Nephron progenitor cell (in vitro differentiated cells): Measurements from ENCODE around the gene UNK.
"Not testable (repeated sequence)": the region's sequence is repeated elsewhere in the genome, so short reads cannot be mapped to it uniquely, and the experiment has no call there.

Experiments
- DNase-seq: peaks from one replicate; pipeline ENCODE4 v3.0.0; 2021
- H3K27ac Mint-ChIP-seq: 2 replicates; pipeline ENCODE4 v1.8.0; 2021; ENCODE audit warnings: mild to moderate bottlenecking, moderate library complexity, mixed read lengths
- H3K27me3 Mint-ChIP-seq: 2 replicates; pipeline ENCODE4 v1.8.0; 2021; ENCODE audit warnings: mild to moderate bottlenecking, low read depth, mixed read lengths; ENCODE audit not compliant: poor library complexity
- H3K36me3 Mint-ChIP-seq: 2 replicates; pipeline ENCODE4 v1.8.0; 2021; ENCODE audit warnings: low read depth, mixed read lengths
- H3K4me1 Mint-ChIP-seq: 2 replicates; pipeline ENCODE4 v1.8.0; 2021; ENCODE audit warnings: mixed read lengths
- H3K4me3 Mint-ChIP-seq: 2 replicates; pipeline ENCODE4 v1.8.0; 2021; ENCODE audit warnings: mild to moderate bottlenecking, moderate library complexity, mixed read lengths
- H3K9me3 Mint-ChIP-seq: 2 replicates; pipeline ENCODE4 v1.8.0; 2021; ENCODE audit warnings: mild to moderate bottlenecking, moderate library complexity, mixed read lengths
- CTCF ChIP-seq: fragments of 200-600 bp; sonication (generic); IDR thresholded peaks from 2 replicates; pipeline ENCODE4 v1.5.0; 2021; ENCODE audit warnings: antibody characterized with exemption

Gene UNK

GRCh38 chr17:75774991-75775668 is 9.5 kb upstream of the UNK start:
- TF ChIP-seq CTCF = no peak
- Mint-ChIP-seq H3K9me3 (peaks cover 6% of the 10 kb centered on the region), H3K27ac (peak overlapping the region; percentile 2), H3K27me3 (peaks cover 5% of the 10 kb centered on the region), H3K4me1 (peaks cover 65% of the 10 kb centered on the region), H3K4me3 (peak overlapping the region; percentile 5), H3K36me3 (peaks cover 36% of the 10 kb centered on the region)
- DNase-seq = no peak

GRCh38 chr17:75776386-75777295 is 8.0 kb upstream of the UNK start:
- Mint-ChIP-seq H3K4me1 (peaks cover 61% of the 10 kb centered on the region), H3K9me3 (peaks cover 6% of the 10 kb centered on the region), H3K4me3 (peak overlapping the region; percentile 94), H3K36me3 (peaks cover 36% of the 10 kb centered on the region), H3K27me3 (peaks cover 5% of the 10 kb centered on the region), H3K27ac (peak overlapping the region; percentile 26)
- no peak for TF ChIP-seq CTCF
- DNase-seq = no peak

GRCh38 chr17:75777296-75777922 is 7.2 kb upstream of the UNK start:
- peaks cover 6% of the 10 kb centered on the region for H3K9me3 Mint-ChIP-seq
- no peak for TF ChIP-seq CTCF
- DNase-seq = no peak
- no peak overlapping the region for H3K27ac Mint-ChIP-seq
- H3K27me3 Mint-ChIP-seq = peaks cover 5% of the 10 kb centered on the region
- H3K4me1 Mint-ChIP-seq = peaks cover 56% of the 10 kb centered on the region
- H3K4me3 Mint-ChIP-seq = peak overlapping the region; percentile 94
- H3K36me3 Mint-ChIP-seq = peaks cover 36% of the 10 kb centered on the region

- Mint-ChIP-seq H3K4me1 (peaks cover 53% of the 10 kb centered on the region), H3K27ac (peak overlapping the region; percentile 92), H3K36me3 (peaks cover 36% of the 10 kb centered on the region), H3K9me3 (peaks cover 10% of the 10 kb centered on the region), H3K4me3 (peak overlapping the region; percentile 94)
- not testable (repeated sequence) for H3K27me3 Mint-ChIP-seq, DNase-seq
Observed at GRCh38 chr17:75778066-75778860, 6.3 kb upstream of the UNK start.

- Mint-ChIP-seq H3K27me3 (peaks cover 5% of the 10 kb centered on the region), H3K36me3 (peaks cover 36% of the 10 kb centered on the region), H3K4me3 (peak overlapping the region; percentile 94), H3K27ac (peak overlapping the region; percentile 92), H3K4me1 (peaks cover 59% of the 10 kb centered on the region), H3K9me3 (peaks cover 11% of the 10 kb centered on the region)
- peak; percentile 50 for DNase-seq
- peak; percentile 48 for TF ChIP-seq CTCF
Observed at GRCh38 chr17:75778861-75779249, 5.8 kb upstream of the UNK start.
